ENCODE results near the gene PARVA. TPM values are rescaled to one million over a fixed set of nuclear protein-coding genes. Genes with fewer than 3 reads are reported as not detected.

PARVA gene
- total and polyA plus RNA-seq, 9 of the 15 experiments (the other 6 are each of a cell fraction or from before 2014, with no cell fraction given), result 0.11 TPM; not detected in 8

GRCh38 chr11:12512132-12512531, 134.8 kb downstream of the PARVA start:
- CTCF ChIA-PET (ENCODE audit: low intra/inter-chr PET ratio), result no interaction called here
- TF ChIP-seq, protein P1, sequence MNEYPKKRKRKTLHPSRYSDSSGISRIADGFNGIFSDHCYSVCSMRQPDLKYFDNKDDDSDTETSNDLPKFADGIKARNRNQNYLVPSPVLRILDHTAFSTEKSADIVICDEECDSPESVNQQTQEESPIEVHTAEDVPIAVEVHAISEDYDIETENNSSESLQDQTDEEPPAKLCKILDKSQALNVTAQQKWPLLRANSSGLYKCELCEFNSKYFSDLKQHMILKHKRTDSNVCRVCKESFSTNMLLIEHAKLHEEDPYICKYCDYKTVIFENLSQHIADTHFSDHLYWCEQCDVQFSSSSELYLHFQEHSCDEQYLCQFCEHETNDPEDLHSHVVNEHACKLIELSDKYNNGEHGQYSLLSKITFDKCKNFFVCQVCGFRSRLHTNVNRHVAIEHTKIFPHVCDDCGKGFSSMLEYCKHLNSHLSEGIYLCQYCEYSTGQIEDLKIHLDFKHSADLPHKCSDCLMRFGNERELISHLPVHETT (CRISPR knock-in tag; conservative IDR thresholded peaks at IDR 0.05 in 1 of 2, IDR thresholded peaks at IDR 0.05 in 1 of 2), result no peak
- TF ChIP-seq MXD1 (CRISPR knock-in tag; IDR thresholded peaks at IDR 0.05; ENCODE audit: borderline replicate concordance, poor library complexity, severe bottlenecking) (no peak), TBL1XR1 (IDR thresholded peaks at IDR 0.05; ENCODE audit: low read length in 2 of 2) (no peak), ZNF57 (CRISPR knock-in tag; IDR thresholded peaks at IDR 0.05) (no peak), RBM15 (IDR thresholded peaks at IDR 0.05; ENCODE audit: insufficient read depth, low read length) (no peak), NCOA4 (IDR thresholded peaks at IDR 0.05; ENCODE audit: partially characterized antibody) (no peak), TAF9B (IDR thresholded peaks at IDR 0.05; ENCODE audit: partially characterized antibody) (no peak), POLR2G (IDR thresholded peaks at IDR 0.05; ENCODE audit: low read depth, low read length) (no peak), ZSCAN32 (CRISPR knock-in tag; IDR thresholded peaks at IDR 0.05) (no peak), PHB (CRISPR knock-in tag; IDR thresholded peaks at IDR 0.05) (no peak), ATF7 (IDR thresholded peaks at IDR 0.05) (no peak), ZNF512 (tag; IDR thresholded peaks at IDR 0.05) (no peak), TGIF2 (CRISPR knock-in tag; IDR thresholded peaks at IDR 0.05) (no peak), ZBTB26 (CRISPR knock-in tag; IDR thresholded peaks at IDR 0.05) (no peak), ZNF408 (CRISPR knock-in tag; IDR thresholded peaks at IDR 0.05; ENCODE audit: low read depth) (no peak), RBFOX2 (IDR thresholded peaks at IDR 0.05; ENCODE audit: low read depth, low read length) (no peak)
- TF ChIP-seq, protein P2, sequence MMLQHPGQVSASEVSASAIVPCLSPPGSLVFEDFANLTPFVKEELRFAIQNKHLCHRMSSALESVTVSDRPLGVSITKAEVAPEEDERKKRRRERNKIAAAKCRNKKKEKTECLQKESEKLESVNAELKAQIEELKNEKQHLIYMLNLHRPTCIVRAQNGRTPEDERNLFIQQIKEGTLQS (IDR thresholded peaks at IDR 0.05), result no peak
- TF ChIP-seq, protein P2 (CRISPR knock-in tag; conservative IDR thresholded peaks at IDR 0.05), result no peak

More at GRCh38 chr11:12512132-12512531, 134.8 kb downstream of the PARVA start:
- no peak for DNase-seq (ENCODE audit: extremely low read depth in 1 of 4, low spot score in 3 of 4)
- BruUV-seq (replicated peaks), result no TSS peak
- 0% methylated on average over 4 of the region's 4 CpGs for WGBS (ENCODE audit: insufficient coverage, low coverage, missing lambda C conversion rate)
- Histone ChIP-seq H4K20me1 (replicated peaks; ENCODE audit: control insufficient read depth, insufficient read depth, low read length) (no peaks in the 10 kb centered on the region; the same call in 1 of the 2 replicates), H2AFZ (ENCODE audit: low read depth, low read length) (no peak overlapping the region), H3K79me2 (ENCODE audit: control insufficient read depth, insufficient read depth, low read length) (no peaks in the 10 kb centered on the region), H3K27me3 (ENCODE audit: control insufficient read depth in 2 of 2, insufficient read depth in 2 of 2, low read length in 2 of 2) (peaks cover 4 to 14% of the 10 kb centered on the region in 2 experiments; a peak in 4 of 5 replicates), H3K4me3 (no peak overlapping the region), H3K4me1 (replicated peaks in 1 of 2; ENCODE audit: control insufficient read depth in 2 of 2, insufficient read depth in 2 of 2, low read length in 2 of 2) (no peaks in the 10 kb centered on the region), H3K9me1 (ENCODE audit: control insufficient read depth, insufficient read depth, low read length) (no peaks in the 10 kb centered on the region), H3K36me3 (ENCODE audit: control insufficient read depth, insufficient read depth, low read length) (no peaks in the 10 kb centered on the region), H3K4me2 (ENCODE audit: insufficient read depth, low read length) (no peak overlapping the region), H3K9ac (ENCODE audit: insufficient read depth in 1 of 2, low read depth in 2 of 2, low read length in 2 of 2) (no peak overlapping the region), H3K9me3 (replicated peaks; ENCODE audit: control insufficient read depth, insufficient read depth, low read depth, low read length) (no peaks in the 10 kb centered on the region), H3K27ac (ENCODE audit: extremely low read depth, low read depth, low read length) (no peak overlapping the region)
- intact Hi-C loops (cut with micrococcal nuclease), result no loop called here
- in situ Hi-C loops (cut with MboI), result no loop called here
- no peak for FAIRE-seq
- ATAC-seq, result no peak
- POLR2A ChIA-PET, result no interaction called here

Data from K562 (cell line).